Transverse colon (tissue), 3 donors: ENCODE results near the gene CFAP97D2.

Experiments used
- CTCF ChIP-seq, 5 experiments: fragments of 200-600 bp in 3 of 5; fragments of 450-650 bp in 2 of 5; sonication (generic) in 3 of 5; IDR thresholded peaks; 1 replicate in 2 of 5; 2 replicates in 3 of 5; pipeline ENCODE4 v1.5.1; 2016 to 2017; ENCODE audit warnings: antibody characterized with exemption in 5 of 5, inconsistent platforms in 3 of 5, mild to moderate bottlenecking in 2 of 5, moderate library complexity in 1 of 5
- EP300 ChIP-seq: sonication (generic); formaldehyde crosslinking; IDR thresholded peaks from one replicate; pipeline ENCODE4 v1.6.1; 2017; ENCODE audit warnings: antibody characterized with exemption, low read depth

DNA sequence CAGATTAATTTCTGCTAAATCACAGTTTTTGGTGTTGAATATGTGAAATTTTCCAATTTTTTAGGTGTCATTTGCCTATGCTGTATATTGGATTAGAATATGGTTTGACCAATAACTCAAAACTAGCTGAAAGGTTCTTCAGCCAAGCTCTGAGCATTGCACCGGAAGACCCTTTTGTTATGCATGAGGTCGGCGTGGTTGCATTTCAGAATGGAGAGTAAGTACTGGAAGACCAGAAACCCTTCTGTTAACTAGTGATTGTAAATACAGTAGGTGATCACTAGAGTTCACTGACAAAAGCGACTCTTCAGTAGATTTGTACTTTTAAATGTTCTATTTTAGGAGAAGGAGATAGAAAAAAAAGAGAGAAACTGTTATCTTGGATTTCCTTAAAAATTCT, 78.0 kb downstream of the CFAP97D2 start:
- TF ChIP-seq CTCF (IDR thresholded peaks at IDR 0.05) (no peak), EP300 (no peak)
